HCT116 (cell line): ENCODE results near the gene AGBL1. TPM values are rescaled to one million over a fixed set of nuclear protein-coding genes. Genes with fewer than 3 reads are reported as not detected.

Source experiments
- ATAC-seq: fragments of 200-7000 bp; cut with Tn5 transposase; 2 replicates; pipeline ENCODE4 v1.9.1; 2020; ENCODE audit warnings: mild to moderate bottlenecking, moderate library complexity
- BruUV-seq: library from RNA; stranded (reverse); fragments of 400-500 nt; replicated peaks from 2 replicates; lab custom pipeline; 2021; lab: Mats Ljungman, UMichigan
- CTCF ChIA-PET: fragments of 300-600 bp; sonication (Branson Sonifier 250); formaldehyde crosslinking; loops from one replicate; lab custom pipeline; 2021; ENCODE audit warnings: antibody characterized with exemption; lab: Charles Lee
- POLR2A ChIA-PET: fragments of 300-600, 350-600 bp; sonication (Branson Sonifier 250); formaldehyde crosslinking; loops from one replicate; lab custom pipeline; 2021; ENCODE audit warnings: antibody characterized with exemption; lab: Charles Lee
- RAD21 ChIA-PET, 2 experiments: fragments of 300-600 bp; sonication (Branson Sonifier 250); formaldehyde crosslinking; loops; one replicate each; lab custom pipeline; 2023; ENCODE audit warnings: low total read pairs in 2 of 2; ENCODE audit not compliant: uncharacterized antibody in 2 of 2, unreplicated experiment in 2 of 2, low non-redundant PET in 1 of 2; lab: Charles Lee
- DNase-seq: peaks from one replicate; pipeline ENCODE4 v3.0.0-alpha.2; 2010; ENCODE audit warnings: low read depth, low spot score
- H2AFZ ChIP-seq: fragments of 200-600 bp; shearing (Covaris generic), sonication (generic); 2 replicates; pipeline ENCODE4 v1.6.1; 2017; ENCODE audit warnings: low read depth, mixed run types, mixed read lengths, antibody characterized with exemption, low read length; ENCODE audit not compliant: poor library complexity, severe bottlenecking
- H3K27ac ChIP-seq: 2 replicates; pipeline ENCODE4 v1.5.1; 2012; ENCODE audit warnings: low read depth, low read length
- H3K27me3 ChIP-seq: fragments of 200-600 bp; sonication (generic); 2 replicates; pipeline ENCODE4 v1.6.1; 2016; ENCODE audit warnings: mixed run types, low read length, mixed read lengths; ENCODE audit not compliant: insufficient read depth
- H3K36me3 ChIP-seq, 2 experiments: fragments of 200-500 bp in 1 of 2; fragments of 200-600 bp in 1 of 2; sonication (Bioruptor generic) in 1 of 2; sonication (generic) in 1 of 2; 2 replicates each; pipeline versions ENCODE4 v1.5.1 to v1.6.1; 2014 to 2016; ENCODE audit warnings: low read length in 2 of 2, inconsistent platforms in 1 of 2, mixed read lengths in 1 of 2, mixed run types in 1 of 2; ENCODE audit not compliant: insufficient read depth in 2 of 2, control insufficient read depth in 1 of 2
- H3K4me1 ChIP-seq, 2 experiments: fragments of 200-600 bp in 1 of 2; sonication (generic) in 1 of 2; 2 replicates each; pipeline versions ENCODE4 v1.5.1 to v1.6.1; 2012 to 2017; ENCODE audit warnings: low read length in 2 of 2, inconsistent platforms in 1 of 2, mild to moderate bottlenecking in 1 of 2, mixed read lengths in 1 of 2, mixed run types in 1 of 2, moderate library complexity in 1 of 2; ENCODE audit not compliant: insufficient read depth in 2 of 2, control insufficient read depth in 1 of 2
- H3K4me2 ChIP-seq: fragments of 200-600 bp; sonication (generic); 2 replicates; pipeline ENCODE4 v1.6.1; 2017; ENCODE audit warnings: mixed run types, low read length, mixed read lengths
- H3K4me3 ChIP-seq, 2 experiments: fragments of 200-600 bp in 1 of 2; sonication (generic) in 1 of 2; replicated peaks in 1 of 2; 2 replicates each; pipeline ENCODE4 v1.5.1; 2011 to 2016; ENCODE audit warnings: low read length in 2 of 2, control low read depth in 1 of 2, low read depth in 1 of 2, mild to moderate bottlenecking in 1 of 2, mixed read lengths in 1 of 2, mixed run types in 1 of 2
- H3K79me2 ChIP-seq: fragments of 200-600 bp; sonication (generic); 2 replicates; pipeline ENCODE4 v1.6.1; 2017; ENCODE audit warnings: mild to moderate bottlenecking, mixed run types, low read length, moderate library complexity, mixed read lengths; ENCODE audit not compliant: insufficient read depth
- H3K9ac ChIP-seq: fragments of 200-600 bp; sonication (generic); 2 replicates; pipeline ENCODE4 v1.6.1; 2016; ENCODE audit warnings: low read length, mixed read lengths
- H3K9me2 ChIP-seq: fragments of 200-600 bp; sonication (generic), shearing (Covaris generic); 2 replicates; pipeline ENCODE4 v1.6.1; 2017; ENCODE audit warnings: mixed run types, mild to moderate bottlenecking, moderate library complexity; ENCODE audit not compliant: insufficient read depth
- H3K9me3 ChIP-seq, 2 experiments: fragments of 200-500 bp in 1 of 2; fragments of 200-600 bp in 1 of 2; sonication (Bioruptor generic) in 1 of 2; sonication (generic) in 1 of 2; 2 replicates each; pipeline ENCODE4 v1.6.1; 2014 to 2017; ENCODE audit warnings: low read length in 2 of 2, mixed read lengths in 2 of 2, inconsistent platforms in 1 of 2, low read depth in 1 of 2, mild to moderate bottlenecking in 1 of 2, mixed run types in 1 of 2, moderate library complexity in 1 of 2; ENCODE audit not compliant: control insufficient read depth in 1 of 2, insufficient read depth in 1 of 2
- H4K20me1 ChIP-seq: fragments of 200-600 bp; sonication (generic), shearing (Covaris generic); 2 replicates; pipeline ENCODE4 v1.6.1; 2017; ENCODE audit warnings: mixed run types, mild to moderate bottlenecking, moderate library complexity; ENCODE audit not compliant: insufficient read depth
- EGR1 ChIP-seq: IDR thresholded peaks from 2 replicates; pipeline ENCODE4 v1.6.1; 2012; ENCODE audit warnings: low read depth
- EZH2phosphoT487 ChIP-seq: fragments of 200-600 bp; IDR thresholded peaks from 2 replicates; pipeline ENCODE4 v1.6.1; 2018; ENCODE audit warnings: antibody characterized with exemption, borderline replicate concordance
- FOSL1 ChIP-seq: IDR thresholded peaks from 2 replicates; pipeline ENCODE4 v1.6.1; 2012; ENCODE audit warnings: low read depth
- JUND ChIP-seq: IDR thresholded peaks from 2 replicates; pipeline ENCODE4 v1.6.1; 2012
- RAD21 ChIP-seq: IDR thresholded peaks from 2 replicates; pipeline ENCODE4 v1.6.1; 2012; ENCODE audit warnings: low read depth, mild to moderate bottlenecking
- SIN3A ChIP-seq: IDR thresholded peaks from 2 replicates; pipeline ENCODE4 v1.6.1; 2012; ENCODE audit warnings: low read depth
- SP1 ChIP-seq: IDR thresholded peaks from 2 replicates; pipeline ENCODE4 v1.6.1; 2012; ENCODE audit warnings: low read depth
- SRF ChIP-seq: IDR thresholded peaks from 2 replicates; pipeline ENCODE4 v1.6.1; 2012; ENCODE audit warnings: low read depth
- YY1 ChIP-seq: IDR thresholded peaks from 2 replicates; pipeline ENCODE4 v1.6.1; 2011; ENCODE audit warnings: low read length, low read depth, moderate library complexity, mild to moderate bottlenecking; ENCODE audit not compliant: insufficient replicate concordance; ENCODE audit errors: extremely low read depth
- ZBTB33 ChIP-seq: IDR thresholded peaks from 2 replicates; pipeline ENCODE4 v1.6.1; 2011; ENCODE audit warnings: mild to moderate bottlenecking, low read length, moderate library complexity; ENCODE audit not compliant: insufficient replicate concordance; ENCODE audit errors: extremely low read depth
- intact Hi-C: fragments of 100-400 bp; cut with micrococcal nuclease; formaldehyde crosslinking; loops from 2 replicates; pipeline ENCODE4 v1.10.0; 2022
- total RNA-seq: library from RNA; stranded (reverse); gene quantifications from one replicate; pipeline ENCODE4 v1.2.1, GENCODE V29; 2021; ENCODE audit not compliant: unreplicated experiment
- TF ChIP-seq, protein P1 (sequence below), 3 experiments: fragments of 200-600 bp in 1 of 3; sonication (generic) in 1 of 3; IDR thresholded peaks in 2 of 3; conservative IDR thresholded peaks in 1 of 3; 2 replicates each; pipeline ENCODE4 v1.5.1; 2012 to 2017; ENCODE audit warnings: low read depth in 2 of 3, low read length in 2 of 3, antibody characterized with exemption in 1 of 3, borderline replicate concordance in 1 of 3, control low read depth in 1 of 3, mild to moderate bottlenecking in 1 of 3, mixed read lengths in 1 of 3, mixed run types in 1 of 3, moderate library complexity in 1 of 3; ENCODE audit not compliant: insufficient read depth in 1 of 3

AGBL1 gene
- total RNA-seq, 1 experiment from 2014 or later = not detected

- BruUV-seq = no TSS peak
- CTCF ChIA-PET = no interaction called here
- Histone ChIP-seq H3K79me2 (no peaks in the 10 kb centered on the region), H3K9me2 (no peaks in the 10 kb centered on the region), H2AFZ (no peak overlapping the region), H3K27me3 (no peaks in the 10 kb centered on the region), H3K4me3 (no peak overlapping the region), H3K4me2 (no peak overlapping the region), H4K20me1 (no peaks in the 10 kb centered on the region), H3K4me1 (no peaks in the 10 kb centered on the region), H3K36me3 (no peaks in the 10 kb centered on the region), H3K9me3 (peaks cover 0 to 10% of the 10 kb centered on the region in 2 experiments; a peak in 2 of 4 replicates), H3K9ac (no peak overlapping the region), H3K27ac (no peak overlapping the region)
- DNase-seq = no peak
- no peak for ATAC-seq
- RAD21 ChIA-PET = no interaction called here
- POLR2A ChIA-PET = no interaction called here
- intact Hi-C loops = no loop called here
- TF ChIP-seq YY1 (no peak), EGR1 (no peak), FOSL1 (no peak), SRF (no peak), SIN3A (no peak), SP1 (no peak)
- TF ChIP-seq, protein P1, sequence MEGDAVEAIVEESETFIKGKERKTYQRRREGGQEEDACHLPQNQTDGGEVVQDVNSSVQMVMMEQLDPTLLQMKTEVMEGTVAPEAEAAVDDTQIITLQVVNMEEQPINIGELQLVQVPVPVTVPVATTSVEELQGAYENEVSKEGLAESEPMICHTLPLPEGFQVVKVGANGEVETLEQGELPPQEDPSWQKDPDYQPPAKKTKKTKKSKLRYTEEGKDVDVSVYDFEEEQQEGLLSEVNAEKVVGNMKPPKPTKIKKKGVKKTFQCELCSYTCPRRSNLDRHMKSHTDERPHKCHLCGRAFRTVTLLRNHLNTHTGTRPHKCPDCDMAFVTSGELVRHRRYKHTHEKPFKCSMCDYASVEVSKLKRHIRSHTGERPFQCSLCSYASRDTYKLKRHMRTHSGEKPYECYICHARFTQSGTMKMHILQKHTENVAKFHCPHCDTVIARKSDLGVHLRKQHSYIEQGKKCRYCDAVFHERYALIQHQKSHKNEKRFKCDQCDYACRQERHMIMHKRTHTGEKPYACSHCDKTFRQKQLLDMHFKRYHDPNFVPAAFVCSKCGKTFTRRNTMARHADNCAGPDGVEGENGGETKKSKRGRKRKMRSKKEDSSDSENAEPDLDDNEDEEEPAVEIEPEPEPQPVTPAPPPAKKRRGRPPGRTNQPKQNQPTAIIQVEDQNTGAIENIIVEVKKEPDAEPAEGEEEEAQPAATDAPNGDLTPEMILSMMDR (IDR thresholded peaks at IDR 0.05 in 2 of 3, conservative IDR thresholded peaks at IDR 0.05 in 1 of 3; ENCODE audit: borderline replicate concordance in 1 of 3, insufficient read depth in 1 of 3, low read depth in 2 of 3, low read length in 2 of 3) = no peak
Measured at GRCh38 chr15:86413191-86413590, 333.5 kb downstream of the AGBL1 start.

DNA sequence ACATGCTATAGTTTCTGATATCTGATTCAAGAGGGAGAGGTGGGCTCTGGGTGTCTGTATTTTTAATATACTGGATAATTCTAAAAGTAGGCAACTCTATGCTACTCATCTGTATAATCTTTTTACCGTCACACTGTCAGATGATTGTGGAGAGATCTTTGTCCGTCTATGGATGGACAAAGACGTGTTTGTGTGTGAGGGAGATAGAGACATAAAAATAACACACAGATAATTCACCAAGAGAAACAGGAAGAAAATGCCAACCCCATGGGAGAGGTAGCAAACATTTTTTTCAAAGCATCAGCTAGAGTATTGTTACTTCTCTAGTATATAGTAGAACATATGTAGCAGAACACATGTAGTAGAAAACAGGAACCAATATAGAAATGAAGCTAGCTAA, 346.1 kb downstream of the AGBL1 start:
- no peaks in the 10 kb centered on the region for H3K27me3 ChIP-seq
- TF ChIP-seq EZH2phosphoT487 (no peak), SP1 (no peak), SRF (no peak), YY1 (no peak), RAD21 (no peak), JUND (no peak), FOSL1 (no peak), ZBTB33 (no peak)
- no peaks in the 10 kb centered on the region for H3K36me3 ChIP-seq
- H3K27ac ChIP-seq = no peak overlapping the region
- no peaks in the 10 kb centered on the region for H3K9me2 ChIP-seq
- H3K9me3 ChIP-seq = peaks cover 0 to 10% of the 10 kb centered on the region in 2 experiments; a peak in 2 of 4 replicates
- ChIA-PET CTCF (no interaction called here), RAD21 (no interaction called here), POLR2A (no interaction called here)
- DNase-seq = no peak
- no peak overlapping the region for H3K9ac ChIP-seq
- no peak overlapping the region for H3K4me3 ChIP-seq
- ATAC-seq = no peak
- H3K4me1 ChIP-seq = no peaks in the 10 kb centered on the region
- H3K4me2 ChIP-seq = no peak overlapping the region
- no peaks in the 10 kb centered on the region for H4K20me1 ChIP-seq
- no TSS peak for BruUV-seq
- no peaks in the 10 kb centered on the region for H3K79me2 ChIP-seq
- no peak overlapping the region for H2AFZ ChIP-seq
- intact Hi-C loops = no loop called here
